K562 (cell line): ENCODE data around the gene MYO18A. TPM values are rescaled to one million over a fixed set of nuclear protein-coding genes. Genes with fewer than 3 reads are reported as not detected.

Experiments
- ATF7 ChIP-seq: fragments of 450-650 bp; IDR thresholded peaks from 2 replicates; pipeline ENCODE4 v1.7.1; 2014; ENCODE audit warnings: mild to moderate bottlenecking, moderate library complexity
- DIDO1 ChIP-seq: fragments of 450-650 bp; IDR thresholded peaks from 2 replicates; pipeline ENCODE4 v1.6.1; 2016; ENCODE audit warnings: low read depth, missing biosample characterization, missing genetic modification characterization
- ELF2 ChIP-seq: fragments of 250-450 bp; sonication (Bioruptor Pico); IDR thresholded peaks from 2 replicates; pipeline ENCODE4 v1.5.0; 2021; ENCODE audit warnings: mild to moderate bottlenecking
- GTF2E2 ChIP-seq: fragments of 200-800 bp; sonication (Bioruptor generic); IDR thresholded peaks from 2 replicates; pipeline ENCODE4 v1.6.1; 2016; ENCODE audit warnings: missing genetic modification characterization, missing compliant biosample characterization
- HNRNPH1 ChIP-seq: fragments of 200-400 bp; formaldehyde crosslinking; optimal IDR thresholded peaks from 2 replicates; pipeline ENCODE3; 2017; ENCODE audit warnings: low read depth, mild to moderate bottlenecking, low read length, moderate library complexity
- SOX6 ChIP-seq: fragments of 450-650 bp; IDR thresholded peaks from 2 replicates; pipeline ENCODE4 v1.6.1; 2014; ENCODE audit warnings: mild to moderate bottlenecking
- TARDBP ChIP-seq: fragments of 450-650 bp; IDR thresholded peaks from 2 replicates; pipeline ENCODE4 v1.6.1; 2016
- TBP ChIP-seq: optimal IDR thresholded peaks from 2 replicates; pipeline ENCODE3; 2011; ENCODE audit warnings: low read depth, low read length, improper control_type of control experiment
- TFAM ChIP-seq: fragments of 250-450 bp; sonication (Bioruptor Pico); conservative IDR thresholded peaks from 2 replicates; pipeline ENCODE4 v1.5.0; 2021; ENCODE audit warnings: mild to moderate bottlenecking, moderate library complexity
- TRIM24 ChIP-seq, 2 experiments: fragments of 450-650 bp; IDR thresholded peaks; 2 replicates each; pipeline ENCODE4 v1.6.1; 2016
- ZBTB7A ChIP-seq: IDR thresholded peaks from 2 replicates; pipeline ENCODE4 v1.6.1; 2011; ENCODE audit warnings: low read depth, mild to moderate bottlenecking, low read length, moderate library complexity, borderline replicate concordance; ENCODE audit not compliant: control insufficient read depth
- ZNF217 ChIP-seq: sonication (generic); formaldehyde crosslinking; IDR thresholded peaks from 2 replicates; pipeline ENCODE4 v1.8.0; 2022; ENCODE audit warnings: mild to moderate bottlenecking, missing genetic modification reagents
- ZNF764 ChIP-seq: fragments of 250-450 bp; sonication (Bioruptor Pico); IDR thresholded peaks from 2 replicates; pipeline ENCODE4 v1.4.0; 2020; ENCODE audit warnings: low read depth, mild to moderate bottlenecking, moderate library complexity
- polyA plus RNA-seq, 8 experiments: library from polyadenylated mRNA; depleted of rRNA in 4 of 8; stranded (reverse) in 5 of 8; unstranded in 3 of 8; fragments of >200 nt; fragmentation: Nextera tagmentation in 2 of 8; fragmentation: Illumina TruSeq in 1 of 8; extraction: Ambion mirVana in 2 of 8; extraction: Trizol in 1 of 8; gene quantifications; 2 replicates each; pipeline versions ENCODE4 v1.2.1 to v1.2.3, GENCODE V29; 2011 to 2014; ENCODE audit warnings: inconsistent platforms in 1 of 8, missing spikeins in 1 of 8
- total RNA-seq, 7 experiments: library from RNA; depleted of rRNA in 6 of 7; stranded (reverse); fragments of >200 nt in 6 of 7; fragmentation: Illumina TruSeq in 2 of 7; extraction: Trizol in 2 of 7; gene quantifications; 2 replicates each; pipeline versions ENCODE4 v1.2.1 to v1.2.3, GENCODE V29; 2011 to 2021; ENCODE audit warnings: low replicate concordance in 1 of 7
- TF ChIP-seq, protein P1 (sequence below), 2 experiments: fragments of 450-650 bp; formaldehyde crosslinking in 1 of 2; IDR thresholded peaks; 2 replicates each; pipeline versions ENCODE4 v1.4.0 to v1.6.1; 2014 to 2020; ENCODE audit warnings: mild to moderate bottlenecking in 2 of 2, borderline replicate concordance in 1 of 2, low read depth in 1 of 2
- TF ChIP-seq, protein P2 (sequence below): IDR thresholded peaks from 2 replicates; pipeline ENCODE4 v1.6.1; 2011; ENCODE audit warnings: borderline replicate concordance, low read depth, mild to moderate bottlenecking, moderate library complexity, low read length; ENCODE audit not compliant: insufficient read depth, poor library complexity, severe bottlenecking
- TF ChIP-seq, protein P3 (sequence below), 2 experiments: IDR thresholded peaks; 2 replicates each; pipeline ENCODE4 v1.6.1; 2012; ENCODE audit warnings: improper control_type of control experiment in 2 of 2, low read depth in 2 of 2, low read length in 2 of 2, borderline replicate concordance in 1 of 2

MYO18A gene
- total and polyA plus RNA-seq, 9 of the 15 experiments (the other 6 are each of a cell fraction or from before 2014, with no cell fraction given) = 2.5 to 65.4 (median 17.1) TPM

DNA sequence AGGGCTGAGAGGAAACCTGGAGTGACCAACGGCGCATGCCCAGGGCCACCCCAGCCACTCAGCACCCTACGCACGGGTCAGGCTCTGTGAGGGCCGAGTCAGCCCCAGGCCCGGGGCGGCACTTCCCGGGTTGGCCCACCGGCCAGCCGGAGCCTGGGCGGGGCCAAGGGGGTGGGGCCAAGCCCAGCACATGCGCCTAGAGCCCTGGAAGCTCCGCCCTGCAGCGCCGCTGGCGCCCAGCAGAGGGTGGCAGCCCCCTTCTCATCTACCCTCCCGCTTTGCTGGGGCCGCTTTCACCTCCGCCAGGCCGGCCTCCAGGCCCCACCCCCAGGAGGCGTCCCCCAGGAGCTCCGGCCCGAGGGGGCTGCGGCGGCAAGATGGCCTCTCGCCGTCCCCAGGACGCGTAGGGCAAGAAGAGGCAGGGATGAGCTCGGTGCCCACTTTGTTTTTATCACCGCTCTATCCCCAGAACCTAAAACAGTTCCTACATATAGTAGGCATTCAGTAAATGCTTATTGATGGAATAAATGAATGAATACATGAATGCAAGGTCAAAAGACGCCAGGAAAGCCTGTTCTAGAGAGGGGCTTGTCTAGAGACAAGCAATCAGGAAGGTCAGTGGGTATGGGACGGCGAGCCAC is 31.3 kb downstream of the MYO18A start (continued):
- TF ChIP-seq, protein P1, sequence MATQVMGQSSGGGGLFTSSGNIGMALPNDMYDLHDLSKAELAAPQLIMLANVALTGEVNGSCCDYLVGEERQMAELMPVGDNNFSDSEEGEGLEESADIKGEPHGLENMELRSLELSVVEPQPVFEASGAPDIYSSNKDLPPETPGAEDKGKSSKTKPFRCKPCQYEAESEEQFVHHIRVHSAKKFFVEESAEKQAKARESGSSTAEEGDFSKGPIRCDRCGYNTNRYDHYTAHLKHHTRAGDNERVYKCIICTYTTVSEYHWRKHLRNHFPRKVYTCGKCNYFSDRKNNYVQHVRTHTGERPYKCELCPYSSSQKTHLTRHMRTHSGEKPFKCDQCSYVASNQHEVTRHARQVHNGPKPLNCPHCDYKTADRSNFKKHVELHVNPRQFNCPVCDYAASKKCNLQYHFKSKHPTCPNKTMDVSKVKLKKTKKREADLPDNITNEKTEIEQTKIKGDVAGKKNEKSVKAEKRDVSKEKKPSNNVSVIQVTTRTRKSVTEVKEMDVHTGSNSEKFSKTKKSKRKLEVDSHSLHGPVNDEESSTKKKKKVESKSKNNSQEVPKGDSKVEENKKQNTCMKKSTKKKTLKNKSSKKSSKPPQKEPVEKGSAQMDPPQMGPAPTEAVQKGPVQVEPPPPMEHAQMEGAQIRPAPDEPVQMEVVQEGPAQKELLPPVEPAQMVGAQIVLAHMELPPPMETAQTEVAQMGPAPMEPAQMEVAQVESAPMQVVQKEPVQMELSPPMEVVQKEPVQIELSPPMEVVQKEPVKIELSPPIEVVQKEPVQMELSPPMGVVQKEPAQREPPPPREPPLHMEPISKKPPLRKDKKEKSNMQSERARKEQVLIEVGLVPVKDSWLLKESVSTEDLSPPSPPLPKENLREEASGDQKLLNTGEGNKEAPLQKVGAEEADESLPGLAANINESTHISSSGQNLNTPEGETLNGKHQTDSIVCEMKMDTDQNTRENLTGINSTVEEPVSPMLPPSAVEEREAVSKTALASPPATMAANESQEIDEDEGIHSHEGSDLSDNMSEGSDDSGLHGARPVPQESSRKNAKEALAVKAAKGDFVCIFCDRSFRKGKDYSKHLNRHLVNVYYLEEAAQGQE (IDR thresholded peaks at IDR 0.05; ENCODE audit: borderline replicate concordance) = peak; percentile 92
- TF ChIP-seq, protein P1 (CRISPR knock-in tag; IDR thresholded peaks at IDR 0.05; ENCODE audit: low read depth) = no peak
- TF ChIP-seq TRIM24 (IDR thresholded peaks at IDR 0.05) = no peak
- peak; percentile 1 for TF ChIP-seq TBP
- peak; percentile 73; the same call in 1 of the 2 replicates for TF ChIP-seq ZBTB7A
- TF ChIP-seq SOX6 = peak; percentile 40; the same call in 1 of the 2 replicates
- TF ChIP-seq ZNF764 (CRISPR knock-in tag) = no peak
- no peak for TF ChIP-seq GTF2E2 (tag)
- 0 out of 2 replicates have a peak, but pooled peaks have one; percentile 55 for TF ChIP-seq ATF7
- TF ChIP-seq, protein P2, sequence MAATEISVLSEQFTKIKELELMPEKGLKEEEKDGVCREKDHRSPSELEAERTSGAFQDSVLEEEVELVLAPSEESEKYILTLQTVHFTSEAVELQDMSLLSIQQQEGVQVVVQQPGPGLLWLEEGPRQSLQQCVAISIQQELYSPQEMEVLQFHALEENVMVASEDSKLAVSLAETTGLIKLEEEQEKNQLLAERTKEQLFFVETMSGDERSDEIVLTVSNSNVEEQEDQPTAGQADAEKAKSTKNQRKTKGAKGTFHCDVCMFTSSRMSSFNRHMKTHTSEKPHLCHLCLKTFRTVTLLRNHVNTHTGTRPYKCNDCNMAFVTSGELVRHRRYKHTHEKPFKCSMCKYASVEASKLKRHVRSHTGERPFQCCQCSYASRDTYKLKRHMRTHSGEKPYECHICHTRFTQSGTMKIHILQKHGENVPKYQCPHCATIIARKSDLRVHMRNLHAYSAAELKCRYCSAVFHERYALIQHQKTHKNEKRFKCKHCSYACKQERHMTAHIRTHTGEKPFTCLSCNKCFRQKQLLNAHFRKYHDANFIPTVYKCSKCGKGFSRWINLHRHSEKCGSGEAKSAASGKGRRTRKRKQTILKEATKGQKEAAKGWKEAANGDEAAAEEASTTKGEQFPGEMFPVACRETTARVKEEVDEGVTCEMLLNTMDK = peak; percentile 45
- 0 out of 2 replicates have a peak, but pooled peaks have one; percentile 63 for TF ChIP-seq TARDBP
- no peak for TF ChIP-seq HNRNPH1
- no peak for TF ChIP-seq ELF2 (CRISPR knock-in tag)
- TF ChIP-seq DIDO1 (tag) = no peak
- TF ChIP-seq, protein P3, sequence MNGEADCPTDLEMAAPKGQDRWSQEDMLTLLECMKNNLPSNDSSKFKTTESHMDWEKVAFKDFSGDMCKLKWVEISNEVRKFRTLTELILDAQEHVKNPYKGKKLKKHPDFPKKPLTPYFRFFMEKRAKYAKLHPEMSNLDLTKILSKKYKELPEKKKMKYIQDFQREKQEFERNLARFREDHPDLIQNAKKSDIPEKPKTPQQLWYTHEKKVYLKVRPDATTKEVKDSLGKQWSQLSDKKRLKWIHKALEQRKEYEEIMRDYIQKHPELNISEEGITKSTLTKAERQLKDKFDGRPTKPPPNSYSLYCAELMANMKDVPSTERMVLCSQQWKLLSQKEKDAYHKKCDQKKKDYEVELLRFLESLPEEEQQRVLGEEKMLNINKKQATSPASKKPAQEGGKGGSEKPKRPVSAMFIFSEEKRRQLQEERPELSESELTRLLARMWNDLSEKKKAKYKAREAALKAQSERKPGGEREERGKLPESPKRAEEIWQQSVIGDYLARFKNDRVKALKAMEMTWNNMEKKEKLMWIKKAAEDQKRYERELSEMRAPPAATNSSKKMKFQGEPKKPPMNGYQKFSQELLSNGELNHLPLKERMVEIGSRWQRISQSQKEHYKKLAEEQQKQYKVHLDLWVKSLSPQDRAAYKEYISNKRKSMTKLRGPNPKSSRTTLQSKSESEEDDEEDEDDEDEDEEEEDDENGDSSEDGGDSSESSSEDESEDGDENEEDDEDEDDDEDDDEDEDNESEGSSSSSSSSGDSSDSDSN (IDR thresholded peaks at IDR 0.05; ENCODE audit: borderline replicate concordance in 1 of 2, low read depth in 2 of 2, low read length in 2 of 2) = no peak
- no peak for TF ChIP-seq ZNF217 (CRISPR knock-in tag)
- TF ChIP-seq TFAM (CRISPR knock-in tag) = no peak
